ENCODE measurements around the gene GSAP. TPM values are rescaled to one million over a fixed set of nuclear protein-coding genes. Genes with fewer than 3 reads are reported as not detected.
A peak's percentile ranks its signal among the peaks of the same experiment; 100 is the strongest.

Gene GSAP
- polyA plus RNA-seq, 3 donors, result 19.1 to 105 (median 35.6) TPM

DNA sequence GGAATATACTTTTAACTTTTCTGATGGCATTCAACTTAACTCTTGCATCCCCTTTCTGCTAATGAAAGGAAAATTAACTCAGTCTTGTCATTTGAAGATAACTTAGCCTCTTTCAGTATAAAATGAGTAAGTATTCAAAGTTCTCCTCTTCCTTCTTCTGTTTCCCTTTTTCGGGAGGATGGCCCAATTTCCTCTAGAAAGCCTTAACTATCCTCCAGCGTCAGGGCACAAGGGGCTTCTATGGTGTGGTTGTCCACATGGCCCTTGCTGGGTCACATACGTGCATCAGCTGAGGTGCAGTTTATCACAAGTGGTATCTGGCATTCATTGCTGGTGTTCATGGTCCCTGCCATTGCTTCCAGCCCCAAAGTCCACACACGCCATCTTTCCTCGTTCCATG lies 17.8 kb upstream of the GSAP start:
- Mint-ChIP-seq H3K27me3 (ENCODE audit: low read depth in 3 of 3) (peaks cover 0 to 1% (median 0%) of the 10 kb centered on the region in 3 donors), H3K4me3 (peak overlapping the region in 1 of 2 donors; percentile 58), H3K9me3 (no peaks in the 10 kb centered on the region), H3K4me1 (peaks cover 38% of the 10 kb centered on the region), H3K36me3 (no peaks in the 10 kb centered on the region), H3K27ac (peak overlapping the region; percentile 72 to 88 (median 85))
- H3K27me3 ChIP-seq (ENCODE audit: control insufficient read depth in 2 of 2, insufficient read depth in 2 of 2, low read length in 2 of 2), result no peaks in the 10 kb centered on the region
- intact Hi-C loops (cut with micrococcal nuclease), result no loop called here
- H3K4me2 ChIP-seq (replicated peaks; ENCODE audit: extremely low read depth, low read length, poor library complexity, severe bottlenecking), result peak overlapping the region; percentile 33
- WGBS (ENCODE audit: insufficient coverage), result 40% methylated on average over 4 of the region's 5 CpGs
- no peaks in the 10 kb centered on the region for H3K79me2 ChIP-seq (ENCODE audit: insufficient read depth, low read length)
- DNase-seq, result peak in 2 of 3 donors; percentile 67 to 72
- H3K9me3 ChIP-seq (replicated peaks in 1 of 2; ENCODE audit: control insufficient read depth in 1 of 2, insufficient read depth in 1 of 2, low read length in 2 of 2), result no peaks in the 10 kb centered on the region
- no peaks in the 10 kb centered on the region for H4K20me1 ChIP-seq (ENCODE audit: insufficient read depth, low read length)
- H3K4me1 ChIP-seq (ENCODE audit: control insufficient read depth in 1 of 2, insufficient read depth in 2 of 2, low read length in 2 of 2), result peaks cover 36 to 39% of the 10 kb centered on the region in 2 donors
- TF ChIP-seq, protein P1, sequence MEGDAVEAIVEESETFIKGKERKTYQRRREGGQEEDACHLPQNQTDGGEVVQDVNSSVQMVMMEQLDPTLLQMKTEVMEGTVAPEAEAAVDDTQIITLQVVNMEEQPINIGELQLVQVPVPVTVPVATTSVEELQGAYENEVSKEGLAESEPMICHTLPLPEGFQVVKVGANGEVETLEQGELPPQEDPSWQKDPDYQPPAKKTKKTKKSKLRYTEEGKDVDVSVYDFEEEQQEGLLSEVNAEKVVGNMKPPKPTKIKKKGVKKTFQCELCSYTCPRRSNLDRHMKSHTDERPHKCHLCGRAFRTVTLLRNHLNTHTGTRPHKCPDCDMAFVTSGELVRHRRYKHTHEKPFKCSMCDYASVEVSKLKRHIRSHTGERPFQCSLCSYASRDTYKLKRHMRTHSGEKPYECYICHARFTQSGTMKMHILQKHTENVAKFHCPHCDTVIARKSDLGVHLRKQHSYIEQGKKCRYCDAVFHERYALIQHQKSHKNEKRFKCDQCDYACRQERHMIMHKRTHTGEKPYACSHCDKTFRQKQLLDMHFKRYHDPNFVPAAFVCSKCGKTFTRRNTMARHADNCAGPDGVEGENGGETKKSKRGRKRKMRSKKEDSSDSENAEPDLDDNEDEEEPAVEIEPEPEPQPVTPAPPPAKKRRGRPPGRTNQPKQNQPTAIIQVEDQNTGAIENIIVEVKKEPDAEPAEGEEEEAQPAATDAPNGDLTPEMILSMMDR (IDR thresholded peaks at IDR 0.05), result no peak
- H3K9ac ChIP-seq (ENCODE audit: insufficient read depth, low read length, poor library complexity, severe bottlenecking), result no peak overlapping the region
- no peaks in the 10 kb centered on the region for H3K36me3 ChIP-seq (replicated peaks in 1 of 2; ENCODE audit: control insufficient read depth in 1 of 2, insufficient read depth in 2 of 2, low read length in 2 of 2)
- H3K27ac ChIP-seq (ENCODE audit: low read depth in 1 of 2, low read length in 2 of 2), result peak overlapping the region; percentile 31 to 56
- peak overlapping the region in 1 of 3 experiments; percentile 27 for H3K4me3 ChIP-seq (replicated peaks in 1 of 3; ENCODE audit: low read depth in 2 of 3, low read length in 3 of 3)
- no peak overlapping the region for H2AFZ ChIP-seq (ENCODE audit: insufficient read depth, low read depth, low read length, poor library complexity, severe bottlenecking)

DNA sequence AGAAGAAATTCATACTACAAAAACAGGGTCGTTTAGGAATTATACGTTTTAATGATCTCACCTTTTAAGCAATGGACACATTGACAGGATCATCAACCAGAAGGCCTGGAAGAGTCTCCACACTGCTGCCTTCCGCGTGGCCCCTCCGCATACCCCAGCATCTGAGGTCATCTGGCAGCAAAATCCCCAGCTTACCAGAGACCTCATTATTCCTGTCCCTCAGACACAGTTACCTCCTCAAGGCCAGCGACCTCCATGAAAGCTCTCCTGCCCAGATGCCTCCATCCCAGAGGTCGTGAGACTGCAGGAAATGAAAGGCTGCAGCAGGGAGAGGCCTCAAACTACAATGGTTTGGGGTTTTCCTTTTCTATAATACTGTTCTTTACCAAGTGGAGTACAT lies 14.8 kb upstream of the GSAP start:
- Mint-ChIP-seq H3K9me3 (no peaks in the 10 kb centered on the region), H3K4me3 (no peak overlapping the region), H3K27me3 (ENCODE audit: low read depth in 3 of 3) (peaks cover 0 to 1% (median 0%) of the 10 kb centered on the region in 3 donors), H3K4me1 (peaks cover 68% of the 10 kb centered on the region), H3K27ac (no peak overlapping the region), H3K36me3 (no peaks in the 10 kb centered on the region)
- Histone ChIP-seq H2AFZ (ENCODE audit: insufficient read depth, low read depth, low read length, poor library complexity, severe bottlenecking) (no peak overlapping the region), H4K20me1 (ENCODE audit: insufficient read depth, low read length) (no peaks in the 10 kb centered on the region), H3K9me3 (replicated peaks in 1 of 2; ENCODE audit: control insufficient read depth in 1 of 2, insufficient read depth in 1 of 2, low read length in 2 of 2) (no peaks in the 10 kb centered on the region), H3K36me3 (replicated peaks in 1 of 2; ENCODE audit: control insufficient read depth in 1 of 2, insufficient read depth in 2 of 2, low read length in 2 of 2) (no peaks in the 10 kb centered on the region), H3K27ac (ENCODE audit: low read depth in 1 of 2, low read length in 2 of 2) (no peak overlapping the region), H3K79me2 (ENCODE audit: insufficient read depth, low read length) (no peaks in the 10 kb centered on the region), H3K4me2 (replicated peaks; ENCODE audit: extremely low read depth, low read length, poor library complexity, severe bottlenecking) (no peak overlapping the region), H3K27me3 (ENCODE audit: control insufficient read depth in 2 of 2, insufficient read depth in 2 of 2, low read length in 2 of 2) (no peaks in the 10 kb centered on the region), H3K4me1 (ENCODE audit: control insufficient read depth in 1 of 2, insufficient read depth in 2 of 2, low read length in 2 of 2) (peaks cover 63 to 68% of the 10 kb centered on the region in 2 donors), H3K4me3 (replicated peaks in 1 of 3; ENCODE audit: low read depth in 2 of 3, low read length in 3 of 3) (no peak overlapping the region), H3K9ac (ENCODE audit: insufficient read depth, low read length, poor library complexity, severe bottlenecking) (no peak overlapping the region)
- no peak for DNase-seq
- WGBS (ENCODE audit: insufficient coverage), result 97% methylated on average over 5 of the region's 7 CpGs
- TF ChIP-seq, protein P1 (IDR thresholded peaks at IDR 0.05), result no peak
- intact Hi-C loops (cut with micrococcal nuclease), result no loop called here

Measured in CD14-positive monocyte (primary cell).